GM19467 (cell line): Measurements from ENCODE around the gene SIPA1L3.

Source experiments
- ATAC-seq: cut with Tn5 transposase; IDR thresholded peaks from one replicate; pipeline ENCODE4 v1.9.1; 2021; ENCODE audit warnings: mild to moderate bottlenecking, moderate library complexity; ENCODE audit not compliant: unreplicated experiment

The SIPA1L3 gene

GRCh38 chr19:38252941-38253691 lies 346.1 kb downstream of the SIPA1L3 start:
- no peak for ATAC-seq

- no peak for ATAC-seq
Observed at GRCh38 chr19:38253788-38254187, 346.8 kb downstream of the SIPA1L3 start.

- ATAC-seq, result no peak
Observed at GRCh38 chr19:38255383-38256014, 348.5 kb downstream of the SIPA1L3 start.
